Measurements from ENCODE around the gene ARHGEF39. TPM values are rescaled to one million over a fixed set of nuclear protein-coding genes. Genes with fewer than 3 reads are reported as not detected.

Gene ARHGEF39
- total RNA-seq, 4 donors from 2014 or later: 1.6 to 7.4 (median 5.8) TPM

GRCh38 chr9:35652829-35653209 is 12.2 kb downstream of the ARHGEF39 start:
- in situ Hi-C loops (cut with MboI; ENCODE audit: low pct_ligation_motif_present in 1 of 4, low pct_unique_long_range_greater_than_20kb in 1 of 4, low sequenced_read_pairs in 3 of 4): loop anchor here in 1 of 4 donors (10.0 kb wide), 1 partner anchor 92 kb away; the partner anchor contains the start of genes GBA2 and RGP1
- H3K27ac ChIP-seq: peak overlapping the region; percentile 81 to 86 (median 83)

GRCh38 chr9:35651956-35652828 is 12.8 kb downstream of the ARHGEF39 start:
- Histone ChIP-seq H3K27ac (peak overlapping the region; percentile 81 to 86 (median 83)), H3K36me3 (no peaks in the 10 kb centered on the region), H3K4me3 (no peak overlapping the region), H3K27me3 (no peaks in the 10 kb centered on the region), H3K9me3 (no peaks in the 10 kb centered on the region), H3K4me1 (peaks cover 2 to 40% (median 26%) of the 10 kb centered on the region in 4 donors)
- intact Hi-C loops (cut with DNase I; ENCODE audit: low total_unique reads) (no loop called here), in situ Hi-C loops (cut with MboI; ENCODE audit: low pct_ligation_motif_present in 1 of 4, low pct_unique_long_range_greater_than_20kb in 1 of 4, low sequenced_read_pairs in 3 of 4) (loop anchor here in 1 of 4 donors (10.0 kb wide), 1 partner anchor 93 kb away; the partner anchor contains the start of genes GBA2 and RGP1)
- peak in 2 of 3 donors; percentile 40 to 46 for TF ChIP-seq POLR2AphosphoS5 (IDR thresholded peaks at IDR 0.05)
- TF ChIP-seq POLR2A (IDR thresholded peaks at IDR 0.05): no peak
- peak; percentile 62 for DNase-seq
- 50 to 69% methylated on average over 2 to 7 of the region's 7 CpGs for WGBS, 2 donors (ENCODE audit: low coverage in 1 of 2)

More at GRCh38 chr9:35652829-35653209, 12.2 kb downstream of the ARHGEF39 start:
- Histone ChIP-seq H3K4me3 (no peak overlapping the region), H3K27me3 (no peaks in the 10 kb centered on the region), H3K36me3 (no peaks in the 10 kb centered on the region), H3K9me3 (no peaks in the 10 kb centered on the region), H3K4me1 (peaks cover 0 to 41% (median 27%) of the 10 kb centered on the region in 4 donors)
- WGBS, 2 donors (ENCODE audit: low coverage in 1 of 2): 68 to 100% methylated on average over 1 to 8 of the region's 8 CpGs
- intact Hi-C loops (cut with DNase I; ENCODE audit: low total_unique reads): no loop called here
- DNase-seq: peak; percentile 47
- TF ChIP-seq CTCF (IDR thresholded peaks at IDR 0.05) (no peak), EP300 (IDR thresholded peaks at IDR 0.05; ENCODE audit: low read depth) (no peak), POLR2AphosphoS5 (IDR thresholded peaks at IDR 0.05) (no peak), POLR2A (IDR thresholded peaks at IDR 0.05) (no peak)

- H3K4me3 ChIP-seq: peak within 1 kb of the TSS in 1 of 4 donors; percentile 35
- no peaks in the 10 kb centered on the region for H3K27me3 ChIP-seq
- WGBS, 2 donors (ENCODE audit: low coverage in 1 of 2): 66% methylated on average over 18 of the region's 22 CpGs; no CpG with 5 or more reads in 1 of the 2 donors
- H3K4me1 ChIP-seq: peaks cover 4 to 42% (median 26%) of the 10 kb centered on the region in 4 donors
- in situ Hi-C loops (cut with MboI; ENCODE audit: low pct_ligation_motif_present in 1 of 4, low pct_unique_long_range_greater_than_20kb in 1 of 4, low sequenced_read_pairs in 3 of 4): loop anchor here in 1 of 4 donors (10.0 kb wide), 1 partner anchor 94 kb away; the partner anchor contains the start of genes GBA2 and RGP1
- intact Hi-C loops (cut with DNase I; ENCODE audit: low total_unique reads): no loop called here
- TF ChIP-seq EP300 (IDR thresholded peaks at IDR 0.05; ENCODE audit: low read depth) (no peak), POLR2A (IDR thresholded peaks at IDR 0.05) (no peak), POLR2AphosphoS5 (IDR thresholded peaks at IDR 0.05) (no peak), CTCF (IDR thresholded peaks at IDR 0.05) (no peak)
- no peaks in the 10 kb centered on the region for H3K9me3 ChIP-seq
- no peak for DNase-seq
- H3K27ac ChIP-seq: peak within 1 kb of the TSS; percentile 81 to 86 (median 83)
- H3K36me3 ChIP-seq: no peaks in the 10 kb centered on the region
Measured at GRCh38 chr9:35650341-35651158, 14.4 kb downstream of the ARHGEF39 start, which contains the start of gene SIT1. TSS of gene SIT1 (minus strand) at chr9:35650931. CDS start at chr9:35650853, 78 bp downstream.

GRCh38 chr9:35649431-35650340 is 15.3 kb downstream of the ARHGEF39 start:
- Histone ChIP-seq H3K27me3 (no peaks in the 10 kb centered on the region), H3K9me3 (no peaks in the 10 kb centered on the region), H3K4me1 (peaks cover 4 to 42% (median 26%) of the 10 kb centered on the region in 4 donors), H3K36me3 (no peaks in the 10 kb centered on the region), H3K27ac (peak overlapping the region; percentile 55 to 86 (median 74)), H3K4me3 (peak overlapping the region in 1 of 4 donors; percentile 35)
- no peak for DNase-seq
- WGBS, 2 donors (ENCODE audit: low coverage in 1 of 2): 39 to 68% methylated on average over 3 to 26 of the region's 26 CpGs
- in situ Hi-C loops (cut with MboI; ENCODE audit: low pct_ligation_motif_present in 1 of 4, low pct_unique_long_range_greater_than_20kb in 1 of 4, low sequenced_read_pairs in 3 of 4): loop anchor here in 1 of 4 donors (10.0 kb wide), 1 partner anchor 95 kb away; the partner anchor contains the start of genes GBA2 and RGP1
- intact Hi-C loops (cut with DNase I; ENCODE audit: low total_unique reads): no loop called here
- TF ChIP-seq POLR2A (IDR thresholded peaks at IDR 0.05) (no peak), EP300 (IDR thresholded peaks at IDR 0.05; ENCODE audit: low read depth) (no peak), CTCF (IDR thresholded peaks at IDR 0.05) (no peak), POLR2AphosphoS5 (IDR thresholded peaks at IDR 0.05) (no peak)
